Measurements from ENCODE around the gene STAT5B. TPM values are rescaled to one million over a fixed set of nuclear protein-coding genes. Genes with fewer than 3 reads are reported as not detected.
"Not testable (repeated sequence)": the region's sequence is repeated elsewhere in the genome, so short reads cannot be mapped to it uniquely, and the experiment has no call there.

Gene STAT5B
- total RNA-seq, 1 donor from 2014 or later = 80.6 TPM

- H3K27me3 ChIP-seq = no peaks in the 10 kb centered on the region
- H3K4me3 ChIP-seq = no peak overlapping the region
- no peak for TF ChIP-seq CTCF (IDR thresholded peaks at IDR 0.05)
- H3K4me1 ChIP-seq = no peaks in the 10 kb centered on the region
- intact Hi-C loops (cut with DNase I) = no loop called here
- no peak for DNase-seq (ENCODE audit: low spot score in 2 of 2)
- H3K27ac ChIP-seq = no peak overlapping the region
- no peaks in the 10 kb centered on the region for H3K9me3 ChIP-seq
- no peaks in the 10 kb centered on the region for H3K36me3 ChIP-seq
Observed at GRCh38 chr17:42266462-42266861, 9.7 kb downstream of the STAT5B start.

GRCh38 chr17:42264366-42264765, 11.8 kb downstream of the STAT5B start:
- DNase-seq (ENCODE audit: low spot score in 2 of 2); H3K27ac ChIP-seq; H3K4me1 ChIP-seq; intact Hi-C loops (cut with DNase I); H3K36me3 ChIP-seq; H3K4me3 ChIP-seq; H3K27me3 ChIP-seq; H3K9me3 ChIP-seq: not testable (repeated sequence)

GRCh38 chr17:42260318-42260717, 15.9 kb downstream of the STAT5B start:
- Histone ChIP-seq H3K27ac (no peak overlapping the region), H3K9me3 (no peaks in the 10 kb centered on the region), H3K4me3 (no peak overlapping the region), H3K4me1 (no peaks in the 10 kb centered on the region), H3K36me3 (no peaks in the 10 kb centered on the region), H3K27me3 (no peaks in the 10 kb centered on the region)
- DNase-seq (ENCODE audit: low spot score in 2 of 2) = no peak
- intact Hi-C loops (cut with DNase I) = no loop called here
- no peak for TF ChIP-seq CTCF (IDR thresholded peaks at IDR 0.05)

- no peak overlapping the region for H3K27ac ChIP-seq
- DNase-seq (ENCODE audit: low spot score in 2 of 2) = no peak
- no peaks in the 10 kb centered on the region for H3K27me3 ChIP-seq
- no peak overlapping the region for H3K4me3 ChIP-seq
- intact Hi-C loops (cut with DNase I) = no loop called here
- no peaks in the 10 kb centered on the region for H3K36me3 ChIP-seq
- no peak for TF ChIP-seq CTCF (IDR thresholded peaks at IDR 0.05)
- peaks cover 0 to 11% of the 10 kb centered on the region in 2 donors for H3K4me1 ChIP-seq
- H3K9me3 ChIP-seq = no peaks in the 10 kb centered on the region
Observed at GRCh38 chr17:42255445-42255844, 20.7 kb downstream of the STAT5B start.

- peaks cover 5 to 16% of the 10 kb centered on the region in 2 donors for H3K4me1 ChIP-seq
Observed at GRCh38 chr17:42253578-42253977, 22.6 kb downstream of the STAT5B start.

More at GRCh38 chr17:42253578-42253977, 22.6 kb downstream of the STAT5B start:
- Histone ChIP-seq H3K27ac (no peak overlapping the region), H3K36me3 (no peaks in the 10 kb centered on the region), H3K4me3 (no peak overlapping the region), H3K9me3 (no peaks in the 10 kb centered on the region), H3K27me3 (no peaks in the 10 kb centered on the region)
- DNase-seq (ENCODE audit: low spot score in 2 of 2) = no peak
- no peak for TF ChIP-seq CTCF (IDR thresholded peaks at IDR 0.05)
- intact Hi-C loops (cut with DNase I) = no loop called here

Measured in ascending aorta (tissue), 2 donors.